ENCODE data around the gene DNMBP.
"Not testable (repeated sequence)": the region's sequence is repeated elsewhere in the genome, so short reads cannot be mapped to it uniquely, and the experiment has no call there.

DNMBP gene

DNA sequence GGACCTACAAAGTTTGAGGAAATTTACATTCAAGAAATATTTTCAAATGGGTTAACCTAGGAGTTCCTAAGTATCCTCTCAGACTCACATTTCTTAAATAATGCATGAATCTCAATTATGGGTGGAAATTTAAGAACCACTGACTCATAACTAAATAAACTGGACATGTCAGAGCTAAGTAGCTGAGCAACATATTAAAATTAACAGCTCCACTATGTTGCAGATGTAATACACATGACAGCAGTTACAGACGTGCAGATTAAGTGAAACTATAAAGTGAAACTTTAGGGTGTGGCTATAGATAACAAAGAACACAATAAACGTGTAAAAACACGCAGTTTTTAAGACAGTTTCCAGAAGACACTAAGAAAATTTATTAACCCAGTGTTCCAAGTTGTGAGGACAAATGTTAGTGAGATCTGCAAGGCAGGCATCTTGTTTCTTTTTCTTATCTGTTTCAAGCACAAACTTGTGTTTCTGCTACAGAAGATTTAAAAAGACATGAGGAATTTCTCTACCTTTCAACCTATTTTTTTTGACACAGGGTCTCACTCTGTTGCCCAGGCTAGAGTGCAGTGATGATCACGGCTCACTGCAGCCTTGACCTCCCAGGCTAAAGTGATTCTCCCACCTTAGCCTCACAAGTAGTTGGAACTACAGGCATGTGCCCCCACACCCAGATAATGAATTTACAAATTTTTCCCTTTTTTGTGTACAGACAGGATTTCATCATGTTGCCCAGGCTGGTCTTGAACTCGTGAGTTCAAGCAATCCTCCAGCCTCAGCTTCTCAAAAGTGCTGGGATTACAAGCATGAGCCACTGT lies 25.3 kb downstream of the DNMBP start:
- no peak for DNase-seq

DNA sequence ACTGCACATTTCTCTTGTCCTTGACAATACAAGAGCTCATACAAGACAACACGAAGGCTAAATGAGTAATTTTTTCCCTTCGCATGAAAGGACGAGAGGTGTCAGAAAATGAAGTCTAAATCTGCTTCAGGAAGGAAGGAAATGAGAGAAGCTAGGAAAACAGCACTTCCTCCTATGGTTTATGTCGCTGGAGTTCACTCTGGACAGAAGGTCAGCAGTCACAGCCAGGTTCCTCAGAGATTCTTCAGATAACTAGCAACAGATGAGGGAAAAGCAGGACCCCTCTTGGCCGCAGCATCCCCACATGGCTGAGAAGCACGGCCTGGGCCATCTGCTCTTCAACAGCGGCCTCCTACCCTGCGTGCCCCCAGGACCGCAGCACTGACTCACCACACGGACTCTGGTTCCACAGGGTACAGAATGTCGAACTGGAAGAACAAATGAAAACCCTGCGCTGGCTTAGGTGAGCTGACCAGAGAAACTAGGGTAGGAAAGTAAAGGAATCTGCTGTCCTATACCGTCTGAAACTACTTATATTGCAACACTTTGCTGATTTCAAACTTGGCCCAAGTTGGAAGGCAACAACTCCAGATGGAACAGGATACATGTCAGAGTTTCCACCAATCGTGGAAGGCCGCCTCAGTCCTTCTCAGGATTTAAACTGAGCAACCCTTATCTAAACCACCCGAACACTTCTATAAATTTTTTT lies 26.3 kb downstream of the DNMBP start:
- no peak for DNase-seq

DNA sequence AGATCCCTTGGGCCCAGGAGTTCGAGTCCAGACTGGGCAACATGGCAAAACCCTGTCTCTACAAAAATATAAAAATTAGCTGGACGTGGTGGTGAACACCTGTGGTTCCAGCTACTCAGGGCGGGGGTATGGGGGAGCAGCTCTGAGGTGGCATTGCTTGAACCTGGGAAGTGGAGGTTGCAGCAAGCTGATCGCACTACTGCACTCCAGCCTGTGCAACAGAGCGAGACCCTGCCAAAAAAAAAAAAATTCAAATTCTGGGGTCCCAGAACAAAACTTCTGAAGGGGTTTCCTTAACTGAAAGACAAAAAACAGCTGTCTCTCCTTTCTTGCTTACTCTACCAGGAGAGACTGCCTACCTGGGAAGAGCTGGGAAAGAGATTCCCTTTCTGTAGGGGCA lies 27.0 kb downstream of the DNMBP start:
- DNase-seq = no peak

DNA sequence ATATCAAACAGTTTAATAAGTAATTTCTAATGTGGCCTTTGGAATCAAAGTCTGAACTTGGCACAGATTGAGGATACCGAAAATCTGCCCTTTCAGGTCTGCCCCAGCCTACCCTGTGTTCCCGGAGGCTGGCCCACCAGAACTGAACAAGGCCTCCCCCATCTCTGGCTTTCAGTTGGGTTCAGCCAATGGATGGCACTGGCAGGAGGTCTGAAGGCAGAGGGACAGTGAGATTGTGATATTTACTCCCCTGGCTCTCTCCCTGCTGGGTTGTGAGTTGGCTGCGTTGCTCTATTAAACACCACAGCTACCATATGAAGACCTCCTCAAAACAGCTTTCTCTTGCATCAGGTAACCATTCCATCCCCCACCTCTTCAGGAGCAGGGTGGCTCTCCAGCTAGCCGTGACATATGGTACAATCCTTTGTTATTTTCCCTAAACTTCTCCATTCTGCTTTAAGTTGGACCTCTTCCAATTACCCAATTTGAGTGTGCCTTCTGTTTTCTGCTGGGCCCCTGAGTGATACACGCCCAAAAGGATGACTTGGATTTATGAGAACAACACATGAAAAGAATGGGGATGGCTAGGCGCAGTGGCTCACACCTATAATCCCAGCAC lies 28.1 kb downstream of the DNMBP start:
- DNase-seq = no peak

DNA sequence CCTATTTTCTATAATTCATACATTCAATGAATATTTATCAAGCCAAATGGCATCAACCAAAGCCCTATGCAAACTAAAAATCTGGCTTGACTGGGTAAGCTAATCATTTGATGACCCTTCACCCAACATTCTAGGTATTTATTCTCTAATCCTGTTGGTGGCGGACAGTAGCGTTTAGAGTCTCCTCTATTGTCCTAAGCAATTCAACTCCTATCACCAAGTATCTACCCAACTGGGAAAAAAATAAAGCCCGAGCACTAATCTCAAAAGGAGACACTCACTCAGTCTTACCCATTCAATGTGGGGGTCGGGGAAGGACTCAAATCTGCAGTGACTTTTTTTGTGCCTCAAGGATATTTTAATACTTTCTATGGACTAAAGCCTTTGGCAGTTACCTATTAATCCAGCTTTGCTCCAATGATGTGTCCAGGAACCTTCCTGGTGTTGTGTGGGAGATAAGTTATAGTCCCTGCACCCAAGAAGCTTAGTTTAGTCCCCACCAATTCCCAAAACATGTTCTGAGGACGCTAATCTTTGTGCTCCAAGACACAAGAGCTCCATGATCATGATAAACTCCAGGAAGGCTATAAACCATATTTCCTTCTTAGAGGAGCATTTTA lies 30.6 kb downstream of the DNMBP start:
- no peak for DNase-seq

DNA sequence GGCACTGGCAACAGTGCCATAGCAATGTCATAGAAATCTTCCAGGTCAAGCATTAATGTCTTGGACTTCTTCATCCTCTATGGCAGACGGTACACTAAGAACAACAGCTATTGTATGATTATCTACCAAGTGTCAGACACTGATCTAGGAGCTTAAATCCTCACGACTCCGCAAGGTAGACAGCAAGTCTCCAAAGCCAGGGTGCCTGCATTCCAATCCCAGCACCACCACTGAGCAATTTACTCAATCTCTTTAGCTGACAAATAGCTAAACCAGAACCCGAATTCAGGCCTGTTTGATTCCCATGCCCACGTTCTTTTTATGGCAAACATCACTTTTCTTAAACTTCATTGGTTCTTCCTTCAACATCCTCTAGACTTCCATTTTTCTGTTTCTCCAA lies 31.8 kb downstream of the DNMBP start:
- DNase-seq = no peak

DNA sequence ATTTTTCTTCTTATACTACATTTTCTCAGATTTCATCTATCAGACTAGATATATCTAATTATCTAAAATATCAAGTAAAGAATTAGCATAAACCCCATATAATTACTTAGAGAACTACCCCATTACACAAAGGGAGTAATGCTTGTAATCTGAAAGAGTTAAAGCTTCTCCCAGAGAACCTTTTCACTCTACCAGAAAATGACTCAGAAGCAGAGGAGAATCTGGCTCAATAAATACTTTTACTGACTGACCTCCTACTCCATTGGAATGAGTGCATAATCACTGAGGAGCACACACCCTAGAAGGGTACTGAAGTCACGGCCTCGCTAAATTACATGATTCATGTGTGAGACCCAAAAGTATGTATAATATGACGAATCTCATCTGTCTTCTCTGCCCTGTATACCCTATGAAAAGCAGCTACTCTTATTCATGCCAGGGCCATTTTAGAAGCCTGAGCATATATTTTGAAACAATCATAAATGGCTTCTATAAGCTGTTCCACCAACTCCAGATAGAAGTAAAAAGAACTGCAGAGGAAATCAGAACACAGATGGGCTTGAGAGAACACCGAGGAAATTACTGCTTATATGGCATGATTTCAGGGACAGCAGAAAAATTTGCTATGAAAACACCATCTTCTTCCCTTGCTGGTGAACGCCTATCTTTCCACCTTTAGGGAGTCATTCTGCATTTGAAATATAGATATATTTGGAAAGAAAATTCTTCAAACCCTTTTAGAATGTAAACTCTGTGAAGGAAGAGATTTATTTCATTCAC lies 32.7 kb downstream of the DNMBP start:
- no peak for DNase-seq

DNA sequence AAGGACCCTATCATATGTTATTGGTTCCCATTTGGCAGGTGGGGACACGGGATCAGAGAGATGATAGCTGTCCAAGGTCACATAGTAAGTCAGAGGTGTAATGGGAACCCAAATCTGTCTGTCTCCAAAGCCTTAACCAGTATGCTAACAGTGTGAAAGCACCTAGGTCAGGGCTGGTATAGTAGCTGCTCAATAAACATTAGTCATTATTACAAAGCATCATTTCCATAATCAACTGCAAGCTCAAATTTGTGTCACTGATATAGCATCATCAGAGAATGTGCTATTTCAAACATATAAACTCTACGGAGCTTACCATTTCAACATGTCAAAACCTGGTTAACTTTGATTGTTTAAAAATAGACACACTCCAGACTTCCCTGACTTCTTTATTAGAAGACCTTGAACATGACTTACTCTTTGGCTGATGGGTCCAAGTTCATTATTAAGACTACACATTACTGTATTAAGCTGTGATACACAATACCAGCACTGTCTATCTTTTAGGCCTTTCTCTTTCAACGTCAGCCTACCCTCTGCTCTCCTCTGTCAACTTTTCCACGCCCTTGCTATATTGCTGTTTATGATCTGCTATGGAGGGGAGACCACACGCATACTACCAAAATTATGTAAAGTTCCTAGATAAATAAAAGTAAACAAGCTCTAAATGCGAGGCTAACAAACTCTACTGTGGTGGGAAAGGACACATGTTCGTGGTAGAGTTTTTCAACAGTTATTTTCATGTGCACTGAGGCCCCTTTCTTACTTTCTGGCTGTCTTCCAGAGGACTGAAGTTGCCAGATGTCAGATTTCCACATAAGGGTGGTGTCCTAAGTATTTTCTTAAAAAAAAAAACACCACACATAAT lies 33.6 kb downstream of the DNMBP start:
- DNase-seq = no peak

DNA sequence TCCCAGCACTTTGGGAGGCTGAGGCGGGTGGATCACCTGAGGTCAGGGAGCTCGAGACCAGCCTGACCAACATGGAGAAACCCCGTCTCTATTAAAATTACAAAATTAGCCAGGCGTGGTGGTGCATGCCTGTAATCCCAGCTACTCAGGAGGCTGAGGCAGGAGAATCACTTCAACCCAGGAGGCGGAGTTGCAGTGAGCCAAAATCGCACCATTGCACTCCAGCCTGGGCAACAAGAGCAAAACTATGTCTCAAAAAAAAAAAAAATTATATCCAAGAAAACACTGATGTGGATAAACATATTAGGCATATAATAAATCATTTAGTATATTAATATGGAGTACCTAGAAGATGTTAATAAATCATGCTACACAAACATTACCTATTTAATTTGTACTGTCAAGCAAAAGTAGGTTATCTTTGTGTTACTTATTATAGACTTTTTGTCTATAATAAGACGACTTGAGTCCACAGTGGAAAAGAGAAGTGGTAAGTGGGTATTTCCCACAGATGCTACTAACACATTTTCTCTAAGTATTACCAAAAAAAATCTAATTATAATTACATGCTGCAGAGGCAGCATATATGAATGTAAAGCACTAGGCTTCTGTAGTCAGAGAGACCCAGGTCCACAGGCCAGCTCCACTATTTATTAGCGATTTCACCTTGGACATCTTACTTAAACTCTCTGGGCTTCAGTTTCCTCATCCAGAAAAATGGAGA lies 34.5 kb downstream of the DNMBP start:
- DNase-seq = no peak

DNA sequence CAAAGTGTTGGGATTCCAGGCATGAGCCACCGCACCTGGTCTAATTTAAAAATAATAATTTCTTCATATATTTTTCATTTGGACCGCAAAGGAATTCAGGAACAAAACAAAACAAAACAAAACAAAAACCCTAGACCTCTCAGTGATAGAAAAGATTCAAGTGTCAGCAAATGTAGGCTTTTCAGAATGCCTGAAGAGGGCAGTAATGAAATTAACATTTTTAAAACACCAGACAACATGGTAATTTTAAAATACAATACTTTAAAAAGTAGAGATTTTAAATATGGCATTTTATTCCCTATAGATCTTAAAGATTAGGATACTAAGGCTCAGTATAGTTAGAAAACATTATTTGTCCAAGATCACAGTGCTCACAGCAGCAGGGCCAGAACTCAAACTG lies 36.6 kb downstream of the DNMBP start:
- no peak for DNase-seq

DNA sequence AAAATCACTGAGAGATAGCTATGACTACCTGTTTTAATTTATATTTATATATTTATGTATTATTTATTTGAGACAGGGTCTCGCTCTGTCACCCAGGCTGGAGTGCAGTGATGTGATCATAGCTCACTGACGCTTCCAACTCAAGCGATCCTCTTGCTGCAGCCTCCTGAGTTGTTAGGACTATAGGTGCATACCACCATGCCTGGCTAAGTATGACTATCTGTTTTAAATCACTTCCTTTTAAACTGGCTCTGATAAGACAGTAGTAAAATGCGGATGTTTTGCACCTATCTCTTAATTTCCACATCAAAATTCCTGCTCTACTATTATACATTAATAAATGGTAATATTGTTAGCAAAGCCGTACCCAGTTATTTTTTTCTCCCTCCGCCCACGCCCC lies 41.8 kb downstream of the DNMBP start:
- DNase-seq = no peak

DNA sequence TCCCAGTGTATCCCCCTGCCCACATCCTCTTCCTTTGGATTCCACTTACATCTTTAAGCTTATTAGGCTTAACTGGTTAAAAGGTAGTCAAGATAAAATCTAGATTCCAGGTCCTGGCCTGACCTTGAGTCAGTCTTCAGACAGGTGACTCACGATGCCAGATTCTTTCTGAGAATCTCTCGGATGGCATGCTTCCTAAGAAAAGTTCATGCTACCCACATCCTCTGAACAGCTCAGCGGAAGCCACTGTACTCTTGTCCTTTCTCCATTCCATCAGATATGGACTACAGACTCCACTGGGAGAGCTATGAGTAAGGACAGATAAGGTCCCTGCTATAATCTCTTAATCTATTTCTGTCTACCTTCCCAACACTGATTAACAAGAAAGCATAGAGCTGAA lies 43.4 kb downstream of the DNMBP start:
- no peak for DNase-seq

DNA sequence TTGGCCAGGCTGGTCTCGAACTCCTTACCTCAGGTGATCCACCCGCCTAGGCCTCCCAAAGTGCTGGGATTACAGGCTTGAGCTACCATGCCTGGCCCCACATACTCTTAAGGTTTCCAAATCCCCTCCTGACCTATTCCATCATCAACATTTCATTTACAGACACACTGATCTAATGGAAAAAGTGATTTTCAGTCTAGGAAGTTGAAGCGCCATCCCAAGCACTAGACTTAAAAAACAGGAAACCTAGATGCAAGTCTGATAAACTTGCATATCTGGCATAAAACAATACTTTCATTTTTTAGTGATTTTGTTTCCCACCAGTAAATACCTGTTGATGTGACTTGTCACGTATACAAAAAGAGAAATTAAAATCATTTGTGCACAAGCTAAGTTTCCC lies 44.0 kb downstream of the DNMBP start:
- no peak for DNase-seq

DNA sequence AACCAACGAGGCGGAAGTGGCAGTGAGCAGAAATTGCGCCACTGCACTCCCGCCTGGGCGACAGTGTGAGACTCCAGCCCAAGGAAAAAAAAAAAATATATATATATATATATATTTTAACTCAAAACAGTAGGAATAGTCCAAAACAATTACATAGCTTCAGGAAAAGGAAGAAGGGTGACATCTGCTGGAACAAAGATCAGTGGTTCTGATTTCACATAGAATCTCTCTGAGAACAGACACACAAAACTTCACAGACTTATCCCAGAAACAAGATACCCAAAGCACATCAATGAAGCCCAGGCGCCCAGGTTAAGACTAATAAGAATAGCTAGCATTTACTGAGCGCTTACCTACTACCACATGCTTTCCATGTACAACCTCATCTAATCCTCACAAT lies 45.0 kb downstream of the DNMBP start:
- no peak for DNase-seq

DNA sequence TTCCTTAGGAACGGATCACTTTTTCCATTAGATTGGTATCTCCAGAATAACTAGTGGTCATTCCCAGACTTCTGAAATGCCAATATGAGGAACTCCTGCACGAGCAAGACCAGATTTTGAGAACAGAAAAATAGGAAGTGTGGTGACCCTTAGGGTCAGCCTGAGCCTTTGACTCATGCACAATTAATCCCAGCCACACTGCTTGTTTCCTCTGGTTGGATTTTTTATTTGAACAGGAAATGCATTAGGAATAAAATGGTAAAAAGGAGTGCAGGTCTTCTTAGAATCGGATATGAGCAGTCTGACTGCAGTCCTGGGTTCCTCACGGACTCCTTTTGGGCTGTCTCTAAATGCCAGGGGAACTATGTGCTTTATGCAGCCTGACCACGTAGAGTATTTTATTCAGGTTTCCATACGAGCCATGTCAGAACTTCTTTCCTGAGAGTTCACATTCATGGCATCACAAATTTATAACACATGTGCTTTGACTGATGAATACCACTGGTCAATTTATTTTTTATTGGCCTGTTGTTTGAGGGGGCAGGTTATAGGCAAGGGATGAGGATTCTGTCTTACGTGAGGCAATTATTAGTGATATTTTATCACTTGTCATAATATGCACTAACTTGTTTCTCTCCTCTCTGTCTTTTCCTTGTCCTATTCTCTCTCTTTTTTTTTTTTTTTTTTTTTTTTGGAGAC lies 46.1 kb downstream of the DNMBP start:
- DNase-seq = not testable (repeated sequence)

DNA sequence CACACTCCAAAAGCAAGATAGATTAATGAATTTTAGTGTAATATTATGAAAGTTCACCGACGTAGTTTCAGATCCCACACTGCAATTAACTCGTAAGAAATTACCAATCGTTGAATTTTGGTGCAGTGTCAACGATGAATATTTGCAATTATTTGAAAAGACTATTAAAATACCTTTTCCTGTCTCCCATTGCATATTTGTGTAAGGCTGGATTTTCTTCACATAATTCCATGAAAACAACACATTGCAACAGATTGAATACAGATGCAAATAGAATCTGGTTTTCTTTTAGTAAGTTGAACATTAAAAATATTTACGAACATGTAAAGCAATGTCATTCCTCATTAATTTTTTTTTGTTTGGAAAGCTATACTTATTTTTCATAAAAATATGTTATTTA lies 50.9 kb downstream of the DNMBP start:
- DNase-seq = no peak

DNA sequence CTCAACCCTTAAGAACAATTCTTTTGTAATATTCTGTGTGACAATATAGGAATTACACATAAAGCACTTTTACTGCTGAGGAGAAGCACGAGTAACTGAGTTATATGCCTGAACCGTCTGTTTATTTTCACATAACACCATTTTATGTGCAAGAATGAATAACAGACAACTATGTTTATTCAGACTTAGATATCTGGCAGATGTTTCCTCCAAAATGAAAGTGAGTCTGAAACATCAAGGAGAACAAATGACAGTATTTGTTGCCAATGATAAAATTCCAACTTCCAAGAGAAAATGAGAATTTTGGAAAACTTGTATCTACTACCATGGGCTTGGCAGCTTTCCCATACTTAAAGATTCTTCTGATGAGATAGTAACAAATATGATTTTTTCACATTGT lies 51.4 kb downstream of the DNMBP start:
- no peak for DNase-seq

DNA sequence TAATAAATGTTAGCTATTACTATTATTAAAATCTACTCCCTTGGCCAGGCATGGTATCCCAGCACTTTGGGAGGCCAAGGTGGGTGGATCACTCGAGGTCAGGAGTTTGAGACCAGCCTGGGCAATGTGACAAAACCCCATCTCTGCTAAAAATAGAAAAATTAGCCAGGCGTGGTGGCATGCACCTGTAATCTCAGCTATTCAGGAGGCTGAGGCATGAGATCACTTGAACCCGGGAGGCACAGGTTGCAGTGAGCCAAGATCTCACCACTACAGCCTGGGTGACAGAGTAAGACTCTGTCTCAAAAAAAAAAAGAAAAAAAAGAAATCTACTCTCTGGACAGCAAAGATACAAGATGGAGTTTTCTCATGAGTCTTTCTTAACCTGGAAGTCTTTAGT lies 56.2 kb downstream of the DNMBP start:
- not testable (repeated sequence) for DNase-seq

DNA sequence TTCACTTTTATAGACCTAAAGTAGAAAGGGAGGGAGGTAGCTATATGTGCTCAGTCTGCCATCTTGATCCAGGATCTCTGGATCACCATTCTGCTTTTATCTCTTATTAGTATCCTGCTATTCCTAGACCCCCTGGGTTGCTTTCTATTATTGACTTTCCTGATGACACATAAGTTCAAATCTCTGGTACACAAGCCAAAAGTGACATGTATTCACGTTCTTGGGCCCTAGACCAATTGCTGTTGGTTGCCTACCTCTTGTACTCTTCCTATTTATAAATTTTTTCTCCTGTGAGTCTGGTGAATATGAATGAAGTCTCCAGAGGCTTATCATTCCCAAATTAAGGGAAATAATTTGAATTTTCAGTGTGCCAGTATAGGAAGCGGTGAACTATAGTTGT lies 56.9 kb downstream of the DNMBP start:
- DNase-seq = no peak

DNA sequence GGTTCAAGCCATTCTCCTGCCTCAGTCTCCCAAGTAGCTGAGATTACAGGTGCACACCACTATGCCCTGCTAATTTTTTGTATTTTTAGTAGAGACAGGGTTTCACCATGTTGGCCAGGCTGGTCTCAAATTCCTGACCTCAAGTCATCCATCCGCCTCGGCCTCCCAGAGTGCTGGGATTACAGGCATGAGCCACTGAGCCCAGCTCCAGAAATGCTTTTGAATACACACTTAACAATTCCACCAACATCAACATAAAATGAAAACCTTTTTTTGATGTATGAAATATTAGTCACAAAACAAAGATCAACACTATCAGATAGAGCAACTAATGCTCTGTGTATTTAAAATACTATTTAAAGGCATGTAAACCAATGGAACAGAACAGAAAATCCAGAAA lies 63.7 kb downstream of the DNMBP start:
- not testable (repeated sequence) for DNase-seq

DNA sequence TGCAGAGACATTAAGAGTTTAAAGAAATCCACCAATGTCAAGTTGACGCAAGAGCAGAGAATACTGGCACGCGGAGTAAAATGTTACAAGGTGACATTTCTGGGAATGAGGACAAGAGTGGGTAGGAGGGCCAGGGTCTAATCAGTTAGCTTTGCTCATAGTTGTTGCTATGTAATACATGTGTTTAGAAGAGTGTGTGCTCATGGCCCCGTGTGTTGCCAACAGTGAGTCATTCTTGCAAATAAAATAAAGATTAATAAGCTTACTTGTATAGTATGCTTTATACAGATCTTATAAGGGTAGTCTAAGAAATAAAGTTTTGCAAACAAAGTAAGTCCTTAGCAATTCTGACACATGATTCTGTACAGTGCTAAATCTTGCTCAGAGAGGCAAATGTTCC lies 64.5 kb downstream of the DNMBP start:
- DNase-seq = no peak
